ENCODE measurements around the gene UBR4. TPM values are rescaled to one million over a fixed set of nuclear protein-coding genes. Genes with fewer than 3 reads are reported as not detected.

The UBR4 gene
- total and polyA plus RNA-seq, 12 donors = 60.0 to 115 (median 90.6) TPM

- peaks cover 0 to 100% (median 59%) of the 10 kb centered on the region in 9 donors for H3K36me3 ChIP-seq
- DNase-seq (no peak), ATAC-seq (no peak)
- H3K27ac ChIP-seq = no peak overlapping the region
- peaks cover 0 to 22% (median 11%) of the 10 kb centered on the region in 9 donors for H3K4me1 ChIP-seq
- intact Hi-C loops (cut with DNase I) = loop anchor here in 1 of 10 donors (10.0 kb wide), 1 partner anchor 325 kb away; the partner anchor contains the start of gene ALDH4A1
- no peak for TF ChIP-seq CTCF (IDR thresholded peaks at IDR 0.05)
- H3K9me3 ChIP-seq = no peaks in the 10 kb centered on the region
- WGBS, 2 donors = 92 to 93% methylated on average over 6 of the region's 6 CpGs
- H3K27me3 ChIP-seq = no peaks in the 10 kb centered on the region
- H3K4me3 ChIP-seq = no peak overlapping the region
These were observed 19.8 kb upstream of the UBR4 start for GRCh38 chr1:19229828-19230325.

GRCh38 chr1:19229229-19229628 lies 19.2 kb upstream of the UBR4 start:
- ATAC-seq (no peak), DNase-seq (no peak)
- Histone ChIP-seq H3K4me3 (no peak overlapping the region), H3K27me3 (no peaks in the 10 kb centered on the region), H3K4me1 (peaks cover 0 to 18% (median 9%) of the 10 kb centered on the region in 9 donors), H3K9me3 (no peaks in the 10 kb centered on the region), H3K36me3 (peaks cover 0 to 100% (median 64%) of the 10 kb centered on the region in 9 donors), H3K27ac (no peak overlapping the region)
- intact Hi-C loops (cut with DNase I) = no loop called here
- 34 to 50% methylated on average over 3 of the region's 3 CpGs for WGBS, 2 donors
- TF ChIP-seq CTCF (IDR thresholded peaks at IDR 0.05) = no peak

GRCh38 chr1:19222979-19223824 lies 13.1 kb upstream of the UBR4 start:
- H3K27ac ChIP-seq = no peak overlapping the region
- DNase-seq = no peak
- TF ChIP-seq CTCF (IDR thresholded peaks at IDR 0.05) = no peak
- 87 to 91% methylated on average over 15 of the region's 15 CpGs for WGBS, 2 donors
- no peaks in the 10 kb centered on the region for H3K9me3 ChIP-seq
- peaks cover 0 to 100% (median 72%) of the 10 kb centered on the region in 9 donors for H3K36me3 ChIP-seq
- H3K27me3 ChIP-seq = no peaks in the 10 kb centered on the region
- intact Hi-C loops (cut with DNase I) = no loop called here
- H3K4me1 ChIP-seq = peaks cover 0 to 24% (median 8%) of the 10 kb centered on the region in 9 donors
- ATAC-seq = no peak
- H3K4me3 ChIP-seq = no peak overlapping the region

- Histone ChIP-seq H3K27ac (no peak overlapping the region), H3K36me3 (peaks cover 0 to 100% (median 68%) of the 10 kb centered on the region in 9 donors), H3K9me3 (no peaks in the 10 kb centered on the region), H3K4me1 (peaks cover 0 to 24% (median 8%) of the 10 kb centered on the region in 9 donors), H3K4me3 (no peak overlapping the region), H3K27me3 (no peaks in the 10 kb centered on the region)
- ATAC-seq = no peak
- no peak for TF ChIP-seq CTCF (IDR thresholded peaks at IDR 0.05)
- 95 to 96% methylated on average over 11 of the region's 11 CpGs for WGBS, 2 donors
- intact Hi-C loops (cut with DNase I) = no loop called here
- no peak for DNase-seq
These were observed 12.5 kb upstream of the UBR4 start for GRCh38 chr1:19222573-19222972.

Data from heart right ventricle (tissue), 16 donors.